K562 (cell line): ENCODE results near the gene KRTCAP2. TPM values are rescaled to one million over a fixed set of nuclear protein-coding genes. Genes with fewer than 3 reads are reported as not detected.

Experiments
- GTF3C2 ChIP-seq: IDR thresholded peaks from 3 replicates; pipeline ENCODE4 v1.6.1; 2011; ENCODE audit warnings: borderline replicate concordance, mild to moderate bottlenecking, moderate library complexity; ENCODE audit not compliant: insufficient read length; ENCODE audit errors: extremely low read depth
- MAFG ChIP-seq: fragments of 450-650 bp; conservative IDR thresholded peaks from 2 replicates; pipeline ENCODE4 v1.6.1; 2016; ENCODE audit warnings: missing genetic modification characterization, missing compliant biosample characterization
- POLR2G ChIP-seq: fragments of 200-400 bp; formaldehyde crosslinking; IDR thresholded peaks from 2 replicates; pipeline ENCODE4 v1.6.1; 2017; ENCODE audit warnings: low read depth, mild to moderate bottlenecking, antibody characterized with exemption, low read length, moderate library complexity
- ZKSCAN8 ChIP-seq: fragments of 200-800 bp; sonication (Bioruptor generic); IDR thresholded peaks from 2 replicates; pipeline ENCODE4 v1.6.1; 2016; ENCODE audit warnings: missing genetic modification characterization, missing compliant biosample characterization
- polyA plus RNA-seq, 8 experiments: library from polyadenylated mRNA; depleted of rRNA in 4 of 8; stranded (reverse) in 5 of 8; unstranded in 3 of 8; fragments of >200 nt; fragmentation: Nextera tagmentation in 2 of 8; fragmentation: Illumina TruSeq in 1 of 8; extraction: Ambion mirVana in 2 of 8; extraction: Trizol in 1 of 8; gene quantifications; 2 replicates each; pipeline versions ENCODE4 v1.2.1 to v1.2.3, GENCODE V29; 2011 to 2014; ENCODE audit warnings: inconsistent platforms in 1 of 8, missing spikeins in 1 of 8
- total RNA-seq, 7 experiments: library from RNA; depleted of rRNA in 6 of 7; stranded (reverse); fragments of >200 nt in 6 of 7; fragmentation: Illumina TruSeq in 2 of 7; extraction: Trizol in 2 of 7; gene quantifications; 2 replicates each; pipeline versions ENCODE4 v1.2.1 to v1.2.3, GENCODE V29; 2011 to 2021; ENCODE audit warnings: low replicate concordance in 1 of 7
- TF ChIP-seq, protein P1 (sequence below): fragments of 200-600 bp; sonication (generic); IDR thresholded peaks from one replicate; pipeline ENCODE4 v1.6.1; 2012; ENCODE audit warnings: mild to moderate bottlenecking, low read depth, low read length, inconsistent platforms

KRTCAP2 gene
- total and polyA plus RNA-seq, 9 of the 15 experiments (the other 6 are each of a cell fraction or from before 2014, with no cell fraction given) = 126 to 436 (median 244) TPM

DNA sequence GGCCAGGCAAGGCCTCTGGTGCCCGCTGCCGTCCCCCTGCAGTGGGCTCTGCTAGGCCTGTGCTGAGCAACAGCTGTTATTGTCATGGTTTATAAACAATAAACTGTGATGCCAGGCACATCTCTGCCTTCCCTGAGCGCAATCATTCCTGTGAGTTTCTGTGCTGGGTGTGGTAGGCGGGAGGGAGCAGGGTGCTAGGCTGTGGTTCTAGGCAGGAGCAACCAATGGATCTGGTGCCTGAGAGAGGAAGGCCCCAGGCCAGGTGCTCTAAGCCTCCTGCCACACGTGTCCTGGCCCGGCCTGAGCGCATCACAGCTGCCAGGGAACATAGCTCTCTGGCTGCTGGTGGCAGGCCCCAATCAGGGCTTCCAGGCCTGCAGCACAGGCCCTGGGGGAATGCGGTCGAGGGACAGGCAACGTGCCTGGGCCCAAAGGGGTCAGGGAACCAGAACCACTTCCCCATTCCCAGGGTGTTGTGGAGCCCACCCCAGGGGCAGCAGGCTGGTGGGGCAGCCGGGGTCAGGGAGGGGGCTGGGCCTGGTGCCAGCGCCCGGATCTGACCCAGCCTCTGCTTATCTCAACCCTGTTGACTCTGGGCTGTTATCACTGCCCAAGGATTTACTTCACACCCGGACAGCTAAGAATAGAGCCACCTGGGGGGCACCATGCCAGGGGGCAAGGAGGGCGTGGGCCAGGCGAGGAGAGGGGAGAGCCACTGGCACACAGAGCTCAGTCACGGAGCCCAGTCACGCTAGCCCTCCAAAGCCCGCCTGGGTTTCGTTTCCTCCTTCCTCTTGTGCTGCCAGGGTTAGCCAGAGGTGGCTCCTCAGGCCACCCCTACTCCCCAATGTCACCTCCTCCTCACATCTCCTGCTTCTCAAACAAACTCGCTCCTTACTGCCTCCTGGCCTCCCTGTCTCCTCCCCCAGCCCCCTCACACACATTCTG is 12.0 kb upstream of the KRTCAP2 start (continued):
- TF ChIP-seq MAFG (tag) (no peak), GTF3C2 (no peak), POLR2G (peak; percentile 31; the same call in 1 of the 2 replicates), ZKSCAN8 (CRISPR knock-in tag) (no peak)
- TF ChIP-seq, protein P1, sequence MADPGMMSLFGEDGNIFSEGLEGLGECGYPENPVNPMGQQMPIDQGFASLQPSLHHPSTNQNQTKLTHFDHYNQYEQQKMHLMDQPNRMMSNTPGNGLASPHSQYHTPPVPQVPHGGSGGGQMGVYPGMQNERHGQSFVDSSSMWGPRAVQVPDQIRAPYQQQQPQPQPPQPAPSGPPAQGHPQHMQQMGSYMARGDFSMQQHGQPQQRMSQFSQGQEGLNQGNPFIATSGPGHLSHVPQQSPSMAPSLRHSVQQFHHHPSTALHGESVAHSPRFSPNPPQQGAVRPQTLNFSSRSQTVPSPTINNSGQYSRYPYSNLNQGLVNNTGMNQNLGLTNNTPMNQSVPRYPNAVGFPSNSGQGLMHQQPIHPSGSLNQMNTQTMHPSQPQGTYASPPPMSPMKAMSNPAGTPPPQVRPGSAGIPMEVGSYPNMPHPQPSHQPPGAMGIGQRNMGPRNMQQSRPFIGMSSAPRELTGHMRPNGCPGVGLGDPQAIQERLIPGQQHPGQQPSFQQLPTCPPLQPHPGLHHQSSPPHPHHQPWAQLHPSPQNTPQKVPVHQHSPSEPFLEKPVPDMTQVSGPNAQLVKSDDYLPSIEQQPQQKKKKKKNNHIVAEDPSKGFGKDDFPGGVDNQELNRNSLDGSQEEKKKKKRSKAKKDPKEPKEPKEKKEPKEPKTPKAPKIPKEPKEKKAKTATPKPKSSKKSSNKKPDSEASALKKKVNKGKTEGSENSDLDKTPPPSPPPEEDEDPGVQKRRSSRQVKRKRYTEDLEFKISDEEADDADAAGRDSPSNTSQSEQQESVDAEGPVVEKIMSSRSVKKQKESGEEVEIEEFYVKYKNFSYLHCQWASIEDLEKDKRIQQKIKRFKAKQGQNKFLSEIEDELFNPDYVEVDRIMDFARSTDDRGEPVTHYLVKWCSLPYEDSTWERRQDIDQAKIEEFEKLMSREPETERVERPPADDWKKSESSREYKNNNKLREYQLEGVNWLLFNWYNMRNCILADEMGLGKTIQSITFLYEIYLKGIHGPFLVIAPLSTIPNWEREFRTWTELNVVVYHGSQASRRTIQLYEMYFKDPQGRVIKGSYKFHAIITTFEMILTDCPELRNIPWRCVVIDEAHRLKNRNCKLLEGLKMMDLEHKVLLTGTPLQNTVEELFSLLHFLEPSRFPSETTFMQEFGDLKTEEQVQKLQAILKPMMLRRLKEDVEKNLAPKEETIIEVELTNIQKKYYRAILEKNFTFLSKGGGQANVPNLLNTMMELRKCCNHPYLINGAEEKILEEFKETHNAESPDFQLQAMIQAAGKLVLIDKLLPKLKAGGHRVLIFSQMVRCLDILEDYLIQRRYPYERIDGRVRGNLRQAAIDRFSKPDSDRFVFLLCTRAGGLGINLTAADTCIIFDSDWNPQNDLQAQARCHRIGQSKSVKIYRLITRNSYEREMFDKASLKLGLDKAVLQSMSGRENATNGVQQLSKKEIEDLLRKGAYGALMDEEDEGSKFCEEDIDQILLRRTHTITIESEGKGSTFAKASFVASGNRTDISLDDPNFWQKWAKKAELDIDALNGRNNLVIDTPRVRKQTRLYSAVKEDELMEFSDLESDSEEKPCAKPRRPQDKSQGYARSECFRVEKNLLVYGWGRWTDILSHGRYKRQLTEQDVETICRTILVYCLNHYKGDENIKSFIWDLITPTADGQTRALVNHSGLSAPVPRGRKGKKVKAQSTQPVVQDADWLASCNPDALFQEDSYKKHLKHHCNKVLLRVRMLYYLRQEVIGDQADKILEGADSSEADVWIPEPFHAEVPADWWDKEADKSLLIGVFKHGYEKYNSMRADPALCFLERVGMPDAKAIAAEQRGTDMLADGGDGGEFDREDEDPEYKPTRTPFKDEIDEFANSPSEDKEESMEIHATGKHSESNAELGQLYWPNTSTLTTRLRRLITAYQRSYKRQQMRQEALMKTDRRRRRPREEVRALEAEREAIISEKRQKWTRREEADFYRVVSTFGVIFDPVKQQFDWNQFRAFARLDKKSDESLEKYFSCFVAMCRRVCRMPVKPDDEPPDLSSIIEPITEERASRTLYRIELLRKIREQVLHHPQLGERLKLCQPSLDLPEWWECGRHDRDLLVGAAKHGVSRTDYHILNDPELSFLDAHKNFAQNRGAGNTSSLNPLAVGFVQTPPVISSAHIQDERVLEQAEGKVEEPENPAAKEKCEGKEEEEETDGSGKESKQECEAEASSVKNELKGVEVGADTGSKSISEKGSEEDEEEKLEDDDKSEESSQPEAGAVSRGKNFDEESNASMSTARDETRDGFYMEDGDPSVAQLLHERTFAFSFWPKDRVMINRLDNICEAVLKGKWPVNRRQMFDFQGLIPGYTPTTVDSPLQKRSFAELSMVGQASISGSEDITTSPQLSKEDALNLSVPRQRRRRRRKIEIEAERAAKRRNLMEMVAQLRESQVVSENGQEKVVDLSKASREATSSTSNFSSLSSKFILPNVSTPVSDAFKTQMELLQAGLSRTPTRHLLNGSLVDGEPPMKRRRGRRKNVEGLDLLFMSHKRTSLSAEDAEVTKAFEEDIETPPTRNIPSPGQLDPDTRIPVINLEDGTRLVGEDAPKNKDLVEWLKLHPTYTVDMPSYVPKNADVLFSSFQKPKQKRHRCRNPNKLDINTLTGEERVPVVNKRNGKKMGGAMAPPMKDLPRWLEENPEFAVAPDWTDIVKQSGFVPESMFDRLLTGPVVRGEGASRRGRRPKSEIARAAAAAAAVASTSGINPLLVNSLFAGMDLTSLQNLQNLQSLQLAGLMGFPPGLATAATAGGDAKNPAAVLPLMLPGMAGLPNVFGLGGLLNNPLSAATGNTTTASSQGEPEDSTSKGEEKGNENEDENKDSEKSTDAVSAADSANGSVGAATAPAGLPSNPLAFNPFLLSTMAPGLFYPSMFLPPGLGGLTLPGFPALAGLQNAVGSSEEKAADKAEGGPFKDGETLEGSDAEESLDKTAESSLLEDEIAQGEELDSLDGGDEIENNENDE = no peak
